ENCODE measurements around the gene TOX3. TPM values are rescaled to one million over a fixed set of nuclear protein-coding genes. Genes with fewer than 3 reads are reported as not detected.
A peak's percentile ranks its signal among the peaks of the same experiment; 100 is the strongest.

Gene TOX3
- total and polyA plus RNA-seq, 2 of the 13 experiments (the other 11 are each of a cell fraction or from before 2014, with no cell fraction given): 14.5 to 98.6 TPM

- TF ChIP-seq, protein P1, sequence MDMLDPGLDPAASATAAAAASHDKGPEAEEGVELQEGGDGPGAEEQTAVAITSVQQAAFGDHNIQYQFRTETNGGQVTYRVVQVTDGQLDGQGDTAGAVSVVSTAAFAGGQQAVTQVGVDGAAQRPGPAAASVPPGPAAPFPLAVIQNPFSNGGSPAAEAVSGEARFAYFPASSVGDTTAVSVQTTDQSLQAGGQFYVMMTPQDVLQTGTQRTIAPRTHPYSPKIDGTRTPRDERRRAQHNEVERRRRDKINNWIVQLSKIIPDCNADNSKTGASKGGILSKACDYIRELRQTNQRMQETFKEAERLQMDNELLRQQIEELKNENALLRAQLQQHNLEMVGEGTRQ (IDR thresholded peaks at IDR 0.05; ENCODE audit: low read depth, low read length): no peak
- TF ChIP-seq, protein P1 (CRISPR knock-in tag; IDR thresholded peaks at IDR 0.05; ENCODE audit: borderline replicate concordance): no peak
- TF ChIP-seq, protein P2, sequence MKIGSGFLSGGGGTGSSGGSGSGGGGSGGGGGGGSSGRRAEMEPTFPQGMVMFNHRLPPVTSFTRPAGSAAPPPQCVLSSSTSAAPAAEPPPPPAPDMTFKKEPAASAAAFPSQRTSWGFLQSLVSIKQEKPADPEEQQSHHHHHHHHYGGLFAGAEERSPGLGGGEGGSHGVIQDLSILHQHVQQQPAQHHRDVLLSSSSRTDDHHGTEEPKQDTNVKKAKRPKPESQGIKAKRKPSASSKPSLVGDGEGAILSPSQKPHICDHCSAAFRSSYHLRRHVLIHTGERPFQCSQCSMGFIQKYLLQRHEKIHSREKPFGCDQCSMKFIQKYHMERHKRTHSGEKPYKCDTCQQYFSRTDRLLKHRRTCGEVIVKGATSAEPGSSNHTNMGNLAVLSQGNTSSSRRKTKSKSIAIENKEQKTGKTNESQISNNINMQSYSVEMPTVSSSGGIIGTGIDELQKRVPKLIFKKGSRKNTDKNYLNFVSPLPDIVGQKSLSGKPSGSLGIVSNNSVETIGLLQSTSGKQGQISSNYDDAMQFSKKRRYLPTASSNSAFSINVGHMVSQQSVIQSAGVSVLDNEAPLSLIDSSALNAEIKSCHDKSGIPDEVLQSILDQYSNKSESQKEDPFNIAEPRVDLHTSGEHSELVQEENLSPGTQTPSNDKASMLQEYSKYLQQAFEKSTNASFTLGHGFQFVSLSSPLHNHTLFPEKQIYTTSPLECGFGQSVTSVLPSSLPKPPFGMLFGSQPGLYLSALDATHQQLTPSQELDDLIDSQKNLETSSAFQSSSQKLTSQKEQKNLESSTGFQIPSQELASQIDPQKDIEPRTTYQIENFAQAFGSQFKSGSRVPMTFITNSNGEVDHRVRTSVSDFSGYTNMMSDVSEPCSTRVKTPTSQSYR (CRISPR knock-in tag; IDR thresholded peaks at IDR 0.05; ENCODE audit: borderline replicate concordance): no peak
- TF ChIP-seq ZFP36L1 (CRISPR knock-in tag; IDR thresholded peaks at IDR 0.05): no peak
- peak; percentile 80 for TF ChIP-seq CEBPG (CRISPR knock-in tag; IDR thresholded peaks at IDR 0.05)
- TF ChIP-seq, protein P3, sequence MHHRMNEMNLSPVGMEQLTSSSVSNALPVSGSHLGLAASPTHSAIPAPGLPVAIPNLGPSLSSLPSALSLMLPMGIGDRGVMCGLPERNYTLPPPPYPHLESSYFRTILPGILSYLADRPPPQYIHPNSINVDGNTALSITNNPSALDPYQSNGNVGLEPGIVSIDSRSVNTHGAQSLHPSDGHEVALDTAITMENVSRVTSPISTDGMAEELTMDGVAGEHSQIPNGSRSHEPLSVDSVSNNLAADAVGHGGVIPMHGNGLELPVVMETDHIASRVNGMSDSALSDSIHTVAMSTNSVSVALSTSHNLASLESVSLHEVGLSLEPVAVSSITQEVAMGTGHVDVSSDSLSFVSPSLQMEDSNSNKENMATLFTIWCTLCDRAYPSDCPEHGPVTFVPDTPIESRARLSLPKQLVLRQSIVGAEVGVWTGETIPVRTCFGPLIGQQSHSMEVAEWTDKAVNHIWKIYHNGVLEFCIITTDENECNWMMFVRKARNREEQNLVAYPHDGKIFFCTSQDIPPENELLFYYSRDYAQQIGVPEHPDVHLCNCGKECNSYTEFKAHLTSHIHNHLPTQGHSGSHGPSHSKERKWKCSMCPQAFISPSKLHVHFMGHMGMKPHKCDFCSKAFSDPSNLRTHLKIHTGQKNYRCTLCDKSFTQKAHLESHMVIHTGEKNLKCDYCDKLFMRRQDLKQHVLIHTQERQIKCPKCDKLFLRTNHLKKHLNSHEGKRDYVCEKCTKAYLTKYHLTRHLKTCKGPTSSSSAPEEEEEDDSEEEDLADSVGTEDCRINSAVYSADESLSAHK (CRISPR knock-in tag; IDR thresholded peaks at IDR 0.05; ENCODE audit: borderline replicate concordance): no peak
- TF ChIP-seq ZNF333 (CRISPR knock-in tag; IDR thresholded peaks at IDR 0.05; ENCODE audit: borderline replicate concordance): no peak
- TF ChIP-seq SP4 (CRISPR knock-in tag; IDR thresholded peaks at IDR 0.05): 0 out of 2 replicates have a peak, but pooled peaks have one; percentile 28
- TF ChIP-seq PHB2 (IDR thresholded peaks at IDR 0.05; ENCODE audit: partially characterized antibody): no peak
- TF ChIP-seq ZNF329 (CRISPR knock-in tag; IDR thresholded peaks at IDR 0.05; ENCODE audit: low read depth): no peak
- peak; percentile 54 for TF ChIP-seq TEAD3 (CRISPR knock-in tag; optimal IDR thresholded peaks at IDR 0.05; ENCODE audit: borderline replicate concordance)
- TF ChIP-seq KDM3A (CRISPR knock-in tag; IDR thresholded peaks at IDR 0.05; ENCODE audit: low read depth): 0 out of 2 replicates have a peak, but pooled peaks have one; percentile 13
- no peak for TF ChIP-seq ZBTB20 (CRISPR knock-in tag; IDR thresholded peaks at IDR 0.05; ENCODE audit: borderline replicate concordance, low read depth)
- no peak for TF ChIP-seq ADNP (CRISPR knock-in tag; IDR thresholded peaks at IDR 0.05)
- no peak for TF ChIP-seq ZFP90 (CRISPR knock-in tag; IDR thresholded peaks at IDR 0.05; ENCODE audit: borderline replicate concordance)
- no peak for TF ChIP-seq FOXP4 (CRISPR knock-in tag; IDR thresholded peaks at IDR 0.05)
- no peak for TF ChIP-seq ZNF572 (CRISPR knock-in tag; IDR thresholded peaks at IDR 0.05)
- no peak for TF ChIP-seq BRF2 (CRISPR knock-in tag; IDR thresholded peaks at IDR 0.05)
- 0 out of 2 replicates have a peak, but pooled peaks have one; percentile 26 for TF ChIP-seq CBX5 (CRISPR knock-in tag; IDR thresholded peaks at IDR 0.05; ENCODE audit: borderline replicate concordance)
- no peak for TF ChIP-seq EHMT2 (IDR thresholded peaks at IDR 0.05; ENCODE audit: borderline replicate concordance, low read depth, low read length)
These were observed 30.3 kb upstream of the TOX3 start (continued) for GRCh38 chr16:52577130-52577706.
